ENCODE results near the gene ZNF862. TPM values are rescaled to one million over a fixed set of nuclear protein-coding genes. Genes with fewer than 3 reads are reported as not detected.

Gene ZNF862
- polyA plus RNA-seq, 1 of the 3 experiments (the other 2 are of a cell fraction), result 17.3 TPM

DNA sequence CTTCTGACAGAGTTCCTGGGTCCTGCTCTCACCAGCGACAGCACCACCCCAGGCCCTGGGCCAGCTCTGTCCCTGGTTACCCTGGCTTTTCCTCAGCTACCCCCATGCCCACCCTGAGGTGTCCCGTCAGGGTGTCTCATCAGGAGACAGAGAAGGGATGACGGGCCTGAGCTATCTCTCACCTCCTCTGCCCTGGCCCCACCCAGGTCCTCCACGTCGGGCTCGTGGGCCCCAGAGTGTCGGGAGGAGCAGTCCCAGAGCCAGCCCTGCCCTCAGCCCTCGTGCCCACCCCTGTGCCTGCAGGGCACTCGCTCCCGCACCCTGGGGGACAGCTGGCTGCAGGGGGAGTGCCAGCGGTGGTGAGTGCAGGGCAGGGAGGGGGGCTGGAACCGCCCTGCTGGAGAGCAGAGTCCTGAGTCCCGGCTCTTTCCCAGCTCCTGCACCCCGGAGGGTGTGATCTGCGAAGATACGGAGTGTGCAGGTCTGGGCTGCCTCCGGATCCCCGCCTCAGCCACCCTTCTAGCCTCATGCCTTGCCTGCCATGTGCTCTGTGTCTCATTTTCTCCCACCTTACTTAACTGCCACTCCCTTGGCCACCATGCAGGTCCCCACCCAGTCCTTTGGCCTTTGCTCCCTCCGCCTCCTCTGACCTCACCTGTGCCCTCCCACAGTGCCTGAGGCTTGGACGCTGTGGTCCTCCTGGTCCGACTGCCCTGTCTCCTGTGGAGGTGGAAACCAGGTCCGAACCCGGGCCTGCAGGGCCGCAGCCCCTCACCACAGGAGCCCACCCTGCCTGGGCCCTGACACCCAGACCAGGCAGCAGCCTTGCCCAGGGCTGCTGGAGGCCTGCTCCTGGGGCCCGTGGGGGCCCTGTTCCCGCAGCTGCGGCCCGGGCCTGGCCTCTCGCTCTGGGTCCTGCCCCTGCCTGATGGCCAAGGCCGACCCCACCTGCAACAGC, 16.7 kb upstream of the ZNF862 start (continued):
- TF ChIP-seq, protein P1, sequence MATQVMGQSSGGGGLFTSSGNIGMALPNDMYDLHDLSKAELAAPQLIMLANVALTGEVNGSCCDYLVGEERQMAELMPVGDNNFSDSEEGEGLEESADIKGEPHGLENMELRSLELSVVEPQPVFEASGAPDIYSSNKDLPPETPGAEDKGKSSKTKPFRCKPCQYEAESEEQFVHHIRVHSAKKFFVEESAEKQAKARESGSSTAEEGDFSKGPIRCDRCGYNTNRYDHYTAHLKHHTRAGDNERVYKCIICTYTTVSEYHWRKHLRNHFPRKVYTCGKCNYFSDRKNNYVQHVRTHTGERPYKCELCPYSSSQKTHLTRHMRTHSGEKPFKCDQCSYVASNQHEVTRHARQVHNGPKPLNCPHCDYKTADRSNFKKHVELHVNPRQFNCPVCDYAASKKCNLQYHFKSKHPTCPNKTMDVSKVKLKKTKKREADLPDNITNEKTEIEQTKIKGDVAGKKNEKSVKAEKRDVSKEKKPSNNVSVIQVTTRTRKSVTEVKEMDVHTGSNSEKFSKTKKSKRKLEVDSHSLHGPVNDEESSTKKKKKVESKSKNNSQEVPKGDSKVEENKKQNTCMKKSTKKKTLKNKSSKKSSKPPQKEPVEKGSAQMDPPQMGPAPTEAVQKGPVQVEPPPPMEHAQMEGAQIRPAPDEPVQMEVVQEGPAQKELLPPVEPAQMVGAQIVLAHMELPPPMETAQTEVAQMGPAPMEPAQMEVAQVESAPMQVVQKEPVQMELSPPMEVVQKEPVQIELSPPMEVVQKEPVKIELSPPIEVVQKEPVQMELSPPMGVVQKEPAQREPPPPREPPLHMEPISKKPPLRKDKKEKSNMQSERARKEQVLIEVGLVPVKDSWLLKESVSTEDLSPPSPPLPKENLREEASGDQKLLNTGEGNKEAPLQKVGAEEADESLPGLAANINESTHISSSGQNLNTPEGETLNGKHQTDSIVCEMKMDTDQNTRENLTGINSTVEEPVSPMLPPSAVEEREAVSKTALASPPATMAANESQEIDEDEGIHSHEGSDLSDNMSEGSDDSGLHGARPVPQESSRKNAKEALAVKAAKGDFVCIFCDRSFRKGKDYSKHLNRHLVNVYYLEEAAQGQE (IDR thresholded peaks at IDR 0.05; ENCODE audit: low read depth, low read length), result no peak

DNA sequence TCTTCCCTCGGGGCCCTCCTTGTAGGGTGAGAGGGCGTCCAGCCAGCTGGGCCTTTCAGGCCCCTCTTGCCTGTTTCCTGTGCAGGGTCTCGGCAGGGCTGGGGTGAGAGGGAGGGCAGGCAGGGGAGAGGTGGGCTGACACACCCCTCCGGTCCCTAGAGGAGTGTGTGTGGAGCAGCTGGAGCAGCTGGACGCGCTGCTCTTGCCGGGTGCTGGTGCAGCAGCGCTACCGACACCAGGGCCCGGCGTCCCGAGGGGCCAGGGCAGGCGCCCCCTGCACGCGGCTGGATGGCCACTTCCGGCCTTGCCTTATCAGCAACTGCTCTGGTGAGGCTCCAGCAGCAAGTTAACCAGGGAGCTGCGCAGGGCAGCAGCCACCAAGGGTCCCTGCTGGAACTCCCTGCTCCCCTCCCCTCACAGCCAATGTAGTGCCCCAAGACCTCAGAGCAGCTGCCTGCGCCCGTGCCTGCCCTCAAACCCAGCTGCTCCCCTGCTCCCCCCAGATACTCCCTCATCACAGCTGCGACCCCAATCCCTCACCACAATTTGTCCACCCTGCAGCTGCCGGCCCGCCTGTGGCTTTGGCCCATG, 15.7 kb upstream of the ZNF862 start:
- Histone ChIP-seq H3K9me2 (no peaks in the 10 kb centered on the region), H3K9ac (no peak overlapping the region), H3K4me2 (no peak overlapping the region), H3K4me1 (ENCODE audit: control insufficient read depth in 1 of 2, insufficient read depth in 2 of 2, low read depth in 1 of 2, low read length in 1 of 2) (peaks cover 0 to 3% of the 10 kb centered on the region in 2 experiments; a peak in 1 of 4 replicates), H3K27ac (ENCODE audit: low read depth in 2 of 2, low read length in 1 of 2) (no peak overlapping the region), H3K79me2 (ENCODE audit: insufficient read depth) (no peaks in the 10 kb centered on the region), H3K36me3 (replicated peaks in 1 of 2; ENCODE audit: control insufficient read depth in 1 of 2, insufficient read depth in 2 of 2, low read length in 1 of 2) (no peaks in the 10 kb centered on the region), H3F3A (replicated peaks; ENCODE audit: insufficient read depth) (no peaks in the 10 kb centered on the region), H4K20me1 (ENCODE audit: insufficient read depth) (no peaks in the 10 kb centered on the region), H2AFZ (ENCODE audit: low read depth) (no peak overlapping the region), H3K27me3 (ENCODE audit: insufficient read depth) (peaks cover 8% of the 10 kb centered on the region; the same call in 1 of the 2 replicates), H3K4me3 (ENCODE audit: low read depth in 2 of 2, low read length in 1 of 2) (no peak overlapping the region), H3K9me3 (no peaks in the 10 kb centered on the region)
- ChIA-PET CTCF (interaction anchor here (0.7 to 10.8 kb wide), 7 partner anchors 14 to 81 kb away, joined by 3 to 119 read pairs (median 4); partner anchors contain the start of gene ZNF862), POLR2A (interaction anchor here (1.1 kb wide), 1 partner anchor 16 kb away, joined by 3 read pairs; the partner anchor contains the start of gene ZNF862)
- 70% methylated on average over 21 of the region's 22 CpGs for WGBS (ENCODE audit: low lambda C conversion rate)
- TF ChIP-seq, protein P2, sequence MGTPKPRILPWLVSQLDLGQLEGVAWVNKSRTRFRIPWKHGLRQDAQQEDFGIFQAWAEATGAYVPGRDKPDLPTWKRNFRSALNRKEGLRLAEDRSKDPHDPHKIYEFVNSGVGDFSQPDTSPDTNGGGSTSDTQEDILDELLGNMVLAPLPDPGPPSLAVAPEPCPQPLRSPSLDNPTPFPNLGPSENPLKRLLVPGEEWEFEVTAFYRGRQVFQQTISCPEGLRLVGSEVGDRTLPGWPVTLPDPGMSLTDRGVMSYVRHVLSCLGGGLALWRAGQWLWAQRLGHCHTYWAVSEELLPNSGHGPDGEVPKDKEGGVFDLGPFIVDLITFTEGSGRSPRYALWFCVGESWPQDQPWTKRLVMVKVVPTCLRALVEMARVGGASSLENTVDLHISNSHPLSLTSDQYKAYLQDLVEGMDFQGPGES (IDR thresholded peaks at IDR 0.05; ENCODE audit: low read depth, low read length), result no peak
- TF ChIP-seq MEF2A (IDR thresholded peaks at IDR 0.05; ENCODE audit: borderline replicate concordance, low read depth) (no peak), RXRA (IDR thresholded peaks at IDR 0.05; ENCODE audit: borderline replicate concordance, low read depth) (no peak), TAF1 (IDR thresholded peaks at IDR 0.05; ENCODE audit: borderline replicate concordance, low read depth, low read length) (no peak), EP300 (IDR thresholded peaks at IDR 0.05; ENCODE audit: borderline replicate concordance in 1 of 2, low read depth in 1 of 2, low read length in 1 of 2) (no peak), JUND (IDR thresholded peaks at IDR 0.05) (no peak), RCOR1 (IDR thresholded peaks at IDR 0.05; ENCODE audit: low read length) (no peak), RAD21 (IDR thresholded peaks at IDR 0.05; ENCODE audit: low read length) (no peak), FOXJ3 (CRISPR knock-in tag; IDR thresholded peaks at IDR 0.05) (no peak), GATA2 (CRISPR knock-in tag; IDR thresholded peaks at IDR 0.05) (no peak), POLR2AphosphoS5 (IDR thresholded peaks at IDR 0.05; ENCODE audit: low read depth, low read length) (no peak)
- TF ChIP-seq, protein P1 (IDR thresholded peaks at IDR 0.05; ENCODE audit: low read depth, low read length), result no peak
- TF ChIP-seq, protein P3, sequence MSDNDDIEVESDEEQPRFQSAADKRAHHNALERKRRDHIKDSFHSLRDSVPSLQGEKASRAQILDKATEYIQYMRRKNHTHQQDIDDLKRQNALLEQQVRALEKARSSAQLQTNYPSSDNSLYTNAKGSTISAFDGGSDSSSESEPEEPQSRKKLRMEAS (IDR thresholded peaks at IDR 0.05; ENCODE audit: low read depth), result no peak
- peak; percentile 62 for DNase-seq
